Endothelial cell of umbilical vein (primary cell): ENCODE measurements around the gene PASK. TPM values are rescaled to one million over a fixed set of nuclear protein-coding genes. Genes with fewer than 3 reads are reported as not detected.

Experiments
- BruUV-seq: library from RNA; stranded (reverse); fragments of 400-500 nt; replicated peaks from 2 replicates; lab custom pipeline; 2021; lab: Mats Ljungman, UMichigan
- CTCF ChIA-PET: fragments of 300-600, 350-600 bp; sonication (Branson Sonifier 250); formaldehyde crosslinking; loops from one replicate; lab custom pipeline; 2021; ENCODE audit warnings: antibody characterized with exemption, inconsistent platforms; lab: Charles Lee
- POLR2A ChIA-PET: fragments of 300-600, 350-600 bp; sonication (Branson Sonifier 250); formaldehyde crosslinking; loops from one replicate; lab custom pipeline; 2021; ENCODE audit warnings: antibody characterized with exemption, inconsistent platforms; lab: Charles Lee
- DNase-seq: peaks from one replicate; pipeline ENCODE4 v3.0.0-alpha.2; 2011; ENCODE audit warnings: low read depth, low spot score
- FAIRE-seq: peaks from 2 replicates; lab custom pipeline; 2011; peaks lifted over from hg19 to GRCh38; lab: Jason Lieb, UNC
- H2AFZ ChIP-seq: 2 replicates; pipeline ENCODE4 v1.6.0; 2012; ENCODE audit warnings: low read depth, low read length, control low read depth, inconsistent platforms
- H3K27ac ChIP-seq: 2 replicates; pipeline ENCODE4 v1.5.1; 2011; ENCODE audit warnings: low read depth, mild to moderate bottlenecking, control low read depth, low read length, moderate library complexity; ENCODE audit not compliant: insufficient read depth
- H3K27me3 ChIP-seq, 2 experiments: 2 replicates each; pipeline versions ENCODE4 v1.6.0 to v1.6.1; 2011; ENCODE audit warnings: low read length in 2 of 2, mixed read lengths in 1 of 2; ENCODE audit not compliant: control insufficient read depth in 2 of 2, insufficient read depth in 2 of 2
- H3K36me3 ChIP-seq, 2 experiments: 2 replicates in 1 of 2; 3 replicates in 1 of 2; pipeline ENCODE4 v1.5.1; 2011; ENCODE audit warnings: low read length in 2 of 2, mild to moderate bottlenecking in 1 of 2, moderate library complexity in 1 of 2; ENCODE audit not compliant: control insufficient read depth in 2 of 2, insufficient read depth in 2 of 2; ENCODE audit errors: extremely low read depth in 1 of 2
- H3K4me1 ChIP-seq: 3 replicates; pipeline ENCODE4 v1.5.1; 2011; ENCODE audit warnings: mild to moderate bottlenecking, low read length; ENCODE audit not compliant: control insufficient read depth, insufficient read depth; ENCODE audit errors: extremely low read depth
- H3K4me2 ChIP-seq: 2 replicates; pipeline ENCODE4 v1.6.1; 2011; ENCODE audit warnings: low read length, control low read depth, mixed read lengths; ENCODE audit not compliant: insufficient read depth
- H3K4me3 ChIP-seq, 3 experiments: fragments of 200-600 bp in 1 of 3; sonication (generic), shearing (Covaris generic) in 1 of 3; replicated peaks in 1 of 3; 2 replicates each; pipeline ENCODE4 v1.5.1; 2011 to 2016; ENCODE audit warnings: control low read depth in 3 of 3, low read length in 3 of 3, mild to moderate bottlenecking in 2 of 3, inconsistent platforms in 1 of 3, low read depth in 1 of 3, moderate library complexity in 1 of 3; ENCODE audit not compliant: insufficient read depth in 1 of 3
- H3K79me2 ChIP-seq: 2 replicates; pipeline ENCODE4 v1.6.0; 2012; ENCODE audit warnings: low read length, inconsistent platforms; ENCODE audit not compliant: control insufficient read depth, insufficient read depth
- H3K9ac ChIP-seq: replicated peaks from 2 replicates; pipeline ENCODE3; 2011; ENCODE audit warnings: low read length, control low read depth; ENCODE audit not compliant: insufficient read depth; ENCODE audit errors: extremely low read depth
- H3K9me1 ChIP-seq: replicated peaks from 3 replicates; pipeline ENCODE4 v1.6.0; 2011; ENCODE audit warnings: mild to moderate bottlenecking, low read length; ENCODE audit not compliant: control insufficient read depth, insufficient read depth; ENCODE audit errors: extremely low read depth
- H3K9me3 ChIP-seq: replicated peaks from 2 replicates; pipeline ENCODE4 v1.5.1; 2012; ENCODE audit warnings: low read length, inconsistent platforms; ENCODE audit not compliant: control insufficient read depth, insufficient read depth
- H4K20me1 ChIP-seq: replicated peaks from 2 replicates; pipeline ENCODE3; 2011; ENCODE audit warnings: mild to moderate bottlenecking, low read length; ENCODE audit not compliant: control insufficient read depth, insufficient read depth; ENCODE audit errors: extremely low read depth
- EZH2 ChIP-seq: IDR thresholded peaks from 2 replicates; pipeline ENCODE4 v1.6.1; 2012; ENCODE audit warnings: borderline replicate concordance, low read depth, mild to moderate bottlenecking, moderate library complexity, low read length, inconsistent platforms; ENCODE audit not compliant: severe bottlenecking
- FOS ChIP-seq: IDR thresholded peaks from 2 replicates; pipeline ENCODE4 v1.6.1; 2011; ENCODE audit warnings: mild to moderate bottlenecking, low read length, moderate library complexity, borderline replicate concordance; ENCODE audit not compliant: insufficient read depth
- GATA2 ChIP-seq: IDR thresholded peaks from 2 replicates; pipeline ENCODE4 v1.7.0; 2011; ENCODE audit warnings: low read depth, mild to moderate bottlenecking, moderate library complexity, mixed read lengths, low read length; ENCODE audit not compliant: insufficient read length, insufficient read depth
- JUN ChIP-seq: IDR thresholded peaks from 2 replicates; pipeline ENCODE4 v1.6.1; 2011; ENCODE audit warnings: borderline replicate concordance, low read depth; ENCODE audit not compliant: insufficient read length, insufficient read depth
- MYC ChIP-seq: IDR thresholded peaks from one replicate; pipeline ENCODE4 v1.6.1; 2011; ENCODE audit warnings: mild to moderate bottlenecking, low read depth, low read length
- POLR2A ChIP-seq: IDR thresholded peaks from 2 replicates; pipeline ENCODE4 v1.6.1; 2012; ENCODE audit warnings: low read depth, mild to moderate bottlenecking, control low read depth, low read length
- POLR2AphosphoS5 ChIP-seq: IDR thresholded peaks from 2 replicates; pipeline ENCODE4 v1.6.1; 2012; ENCODE audit warnings: low read depth, mild to moderate bottlenecking, control low read depth, low read length, moderate library complexity; ENCODE audit not compliant: insufficient read depth
- dilution Hi-C: fragments of 300-500 bp; cut with MboI; formaldehyde crosslinking; loops from one replicate; pipeline ENCODE4 v1.15.0; 2019; ENCODE audit warnings: low sequenced_read_pairs; ENCODE audit not compliant: extremely low pct_ligation_motif_present
- intact Hi-C: fragments of 100-400 bp; cut with micrococcal nuclease; formaldehyde crosslinking; loops from one replicate; pipeline ENCODE4 v1.10.0; 2022
- polyA plus RNA-seq, 4 experiments: library from polyadenylated mRNA; depleted of rRNA in 3 of 4; stranded (reverse) in 3 of 4; unstranded in 1 of 4; fragments of >200 nt; gene quantifications; 2 replicates each; pipeline versions ENCODE4 v1.2.1 to v1.2.3, GENCODE V29; 2011 to 2012; ENCODE audit warnings: missing spikeins in 1 of 4
- total RNA-seq: library from RNA; stranded (reverse); gene quantifications from 2 replicates; pipeline ENCODE4 v1.2.3, GENCODE V29; 2021
- TF ChIP-seq, protein P1 (sequence below): IDR thresholded peaks from 2 replicates; pipeline ENCODE4 v1.6.1; 2011; ENCODE audit not compliant: insufficient read depth, insufficient read length
- TF ChIP-seq, protein P2 (sequence below), 2 donors: IDR thresholded peaks; 1 replicate in 1 of 2; 2 replicates in 1 of 2; pipeline ENCODE4 v1.5.1; 2011; ENCODE audit warnings: low read length in 2 of 2, mild to moderate bottlenecking in 2 of 2, moderate library complexity in 2 of 2, control low read depth in 1 of 2, inconsistent platforms in 1 of 2, low read depth in 1 of 2; ENCODE audit not compliant: insufficient read depth in 1 of 2; ENCODE audit errors: extremely low read depth in 1 of 2

PASK gene
- total and polyA plus RNA-seq, 2 donors (not counting 3 experiments of a cell fraction or from before 2014, with no cell fraction given) = 5.7 to 17.3 TPM

DNA sequence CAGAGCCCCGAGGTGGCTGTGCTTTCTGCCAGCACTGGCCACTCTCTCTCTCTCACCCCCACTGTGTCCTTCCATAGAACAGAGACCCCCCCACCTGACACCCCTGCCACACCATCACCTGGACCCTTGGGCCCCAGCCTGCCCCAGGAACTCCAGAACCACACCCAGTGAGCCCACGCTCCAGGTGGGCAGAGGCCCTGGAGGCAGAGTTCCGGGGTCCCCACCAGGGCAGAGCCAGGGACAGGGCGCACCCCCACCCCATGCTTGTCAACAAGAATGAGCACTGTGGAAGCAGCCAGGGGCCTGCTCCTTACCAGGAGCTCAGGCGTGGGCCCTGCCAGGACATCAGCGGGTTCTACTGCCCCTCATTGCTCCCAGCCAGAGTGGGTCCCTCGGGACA lies 14.6 kb downstream of the PASK start:
- Histone ChIP-seq H3K4me3 (no peak overlapping the region), H3K9me3 (no peaks in the 10 kb centered on the region), H4K20me1 (no peaks in the 10 kb centered on the region), H3K9me1 (no peaks in the 10 kb centered on the region), H3K4me2 (no peak overlapping the region), H3K36me3 (peaks cover 0 to 3% of the 10 kb centered on the region in 2 experiments), H3K27ac (no peak overlapping the region), H3K79me2 (no peaks in the 10 kb centered on the region), H3K4me1 (no peaks in the 10 kb centered on the region), H3K27me3 (no peaks in the 10 kb centered on the region), H2AFZ (no peak overlapping the region), H3K9ac (no peak overlapping the region)
- ChIA-PET POLR2A (no interaction called here), CTCF (no interaction called here)
- intact Hi-C loops = no loop called here
- TF ChIP-seq, protein P1, sequence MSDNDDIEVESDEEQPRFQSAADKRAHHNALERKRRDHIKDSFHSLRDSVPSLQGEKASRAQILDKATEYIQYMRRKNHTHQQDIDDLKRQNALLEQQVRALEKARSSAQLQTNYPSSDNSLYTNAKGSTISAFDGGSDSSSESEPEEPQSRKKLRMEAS = no peak
- TF ChIP-seq JUN (no peak), POLR2AphosphoS5 (no peak), POLR2A (no peak), GATA2 (no peak), MYC (no peak), FOS (no peak), EZH2 (no peak)
- TF ChIP-seq, protein P2, sequence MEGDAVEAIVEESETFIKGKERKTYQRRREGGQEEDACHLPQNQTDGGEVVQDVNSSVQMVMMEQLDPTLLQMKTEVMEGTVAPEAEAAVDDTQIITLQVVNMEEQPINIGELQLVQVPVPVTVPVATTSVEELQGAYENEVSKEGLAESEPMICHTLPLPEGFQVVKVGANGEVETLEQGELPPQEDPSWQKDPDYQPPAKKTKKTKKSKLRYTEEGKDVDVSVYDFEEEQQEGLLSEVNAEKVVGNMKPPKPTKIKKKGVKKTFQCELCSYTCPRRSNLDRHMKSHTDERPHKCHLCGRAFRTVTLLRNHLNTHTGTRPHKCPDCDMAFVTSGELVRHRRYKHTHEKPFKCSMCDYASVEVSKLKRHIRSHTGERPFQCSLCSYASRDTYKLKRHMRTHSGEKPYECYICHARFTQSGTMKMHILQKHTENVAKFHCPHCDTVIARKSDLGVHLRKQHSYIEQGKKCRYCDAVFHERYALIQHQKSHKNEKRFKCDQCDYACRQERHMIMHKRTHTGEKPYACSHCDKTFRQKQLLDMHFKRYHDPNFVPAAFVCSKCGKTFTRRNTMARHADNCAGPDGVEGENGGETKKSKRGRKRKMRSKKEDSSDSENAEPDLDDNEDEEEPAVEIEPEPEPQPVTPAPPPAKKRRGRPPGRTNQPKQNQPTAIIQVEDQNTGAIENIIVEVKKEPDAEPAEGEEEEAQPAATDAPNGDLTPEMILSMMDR (IDR thresholded peaks at IDR 0.05; ENCODE audit: extremely low read depth in 1 of 2, insufficient read depth in 1 of 2, low read depth in 1 of 2, low read length in 2 of 2) = no peak
- dilution Hi-C loops = no loop called here
- DNase-seq (no peak), FAIRE-seq (no peak)
- no TSS peak for BruUV-seq
